IMR-90 (cell line): ENCODE measurements around the gene CLDN14. TPM values are rescaled to one million over a fixed set of nuclear protein-coding genes. Genes with fewer than 3 reads are reported as not detected.
"Not testable (repeated sequence)": the region's sequence is repeated elsewhere in the genome, so short reads cannot be mapped to it uniquely, and the experiment has no call there.

Source experiments
- ATAC-seq: fragments of 200-7000 bp; cut with Tn5 transposase; 2 replicates; pipeline ENCODE4 v1.9.1; 2020; ENCODE audit warnings: low read depth, mild to moderate bottlenecking, moderate library complexity
- BruUV-seq: library from RNA; stranded (reverse); fragments of 400-500 nt; replicated peaks from 2 replicates; lab custom pipeline; 2021; lab: Mats Ljungman, UMichigan
- CTCF ChIA-PET: fragments of 300-600 bp; formaldehyde crosslinking; extraction: SDS; loops from one replicate; lab custom pipeline; 2021; ENCODE audit warnings: antibody characterized with exemption; lab: Yijun Ruan, JAX
- POLR2A ChIA-PET: fragments of 300-600 bp; sonication (Branson Sonifier 250); formaldehyde crosslinking; loops from one replicate; lab custom pipeline; 2022; ENCODE audit warnings: antibody characterized with exemption; ENCODE audit not compliant: unreplicated experiment; lab: Charles Lee
- DNase-seq: peaks from one replicate; pipeline ENCODE4 v3.0.0; 2013
- H2AFZ ChIP-seq: replicated peaks from 2 replicates; pipeline ENCODE3; 2013; ENCODE audit warnings: low read length, mild to moderate bottlenecking; ENCODE audit not compliant: poor library complexity
- H2AK5ac ChIP-seq: 2 replicates; pipeline ENCODE4 v1.6.1; 2013; ENCODE audit warnings: low read depth, low read length, inconsistent platforms
- H2AK9ac ChIP-seq: replicated peaks from 2 replicates; pipeline ENCODE3; 2013; ENCODE audit warnings: mild to moderate bottlenecking, low read depth, low read length, moderate library complexity; ENCODE audit not compliant: poor library complexity
- H2BK120ac ChIP-seq: 2 replicates; pipeline ENCODE4 v1.6.1; 2013; ENCODE audit warnings: low read depth, low read length, inconsistent platforms
- H2BK15ac ChIP-seq: 3 replicates; pipeline ENCODE4 v1.6.1; 2013; ENCODE audit warnings: low read depth, low read length, inconsistent platforms
- H2BK20ac ChIP-seq: 2 replicates; pipeline ENCODE4 v1.6.1; 2013; ENCODE audit warnings: low read depth, mild to moderate bottlenecking, inconsistent platforms, low read length, moderate library complexity
- H2BK5ac ChIP-seq: 2 replicates; pipeline ENCODE4 v1.6.1; 2013; ENCODE audit warnings: mild to moderate bottlenecking, low read depth, low read length, inconsistent platforms; ENCODE audit not compliant: poor library complexity, severe bottlenecking
- H3K14ac ChIP-seq: replicated peaks from 2 replicates; pipeline ENCODE4 v1.6.1; 2013; ENCODE audit warnings: low read depth, low read length, inconsistent platforms
- H3K18ac ChIP-seq: 2 replicates; pipeline ENCODE4 v1.6.1; 2013; ENCODE audit warnings: low read depth, low read length, control low read depth
- H3K23ac ChIP-seq: 2 replicates; pipeline ENCODE4 v1.6.1; 2013; ENCODE audit warnings: low read depth, low read length, inconsistent platforms
- H3K27ac ChIP-seq: 2 replicates; pipeline ENCODE4 v1.5.1; 2013; ENCODE audit warnings: mild to moderate bottlenecking, control low read depth, low read length; ENCODE audit not compliant: insufficient read depth
- H3K27me3 ChIP-seq: 2 replicates; pipeline ENCODE4 v1.6.1; 2013; ENCODE audit warnings: low read length; ENCODE audit not compliant: control insufficient read depth, insufficient read depth
- H3K36me3 ChIP-seq: 2 replicates; pipeline ENCODE4 v1.6.1; 2013; ENCODE audit warnings: low read length, mixed read lengths; ENCODE audit not compliant: control insufficient read depth, insufficient read depth
- H3K4ac ChIP-seq: 2 replicates; pipeline ENCODE4 v1.6.1; 2013; ENCODE audit warnings: low read depth, low read length, inconsistent platforms
- H3K4me1 ChIP-seq: 2 replicates; pipeline ENCODE4 v1.6.1; 2013; ENCODE audit warnings: low read length, mixed read lengths; ENCODE audit not compliant: control insufficient read depth, insufficient read depth
- H3K4me2 ChIP-seq: 2 replicates; pipeline ENCODE4 v1.6.1; 2013; ENCODE audit warnings: low read depth, mild to moderate bottlenecking, control low read depth, low read length, moderate library complexity
- H3K4me3 ChIP-seq: 2 replicates; pipeline ENCODE4 v1.5.1; 2013; ENCODE audit warnings: low read depth, mild to moderate bottlenecking, control low read depth, low read length, moderate library complexity; ENCODE audit not compliant: insufficient read depth
- H3K56ac ChIP-seq: 2 replicates; pipeline ENCODE4 v1.6.1; 2013; ENCODE audit warnings: low read length, inconsistent platforms; ENCODE audit not compliant: insufficient read depth; ENCODE audit errors: extremely low read depth
- H3K79me1 ChIP-seq, 2 experiments: 2 replicates each; pipeline ENCODE4 v1.6.1; 2013; ENCODE audit warnings: low read length in 2 of 2, inconsistent platforms in 1 of 2, low read depth in 1 of 2
- H3K9ac ChIP-seq: 2 replicates; pipeline ENCODE4 v1.6.1; 2013; ENCODE audit warnings: low read depth, low read length, control low read depth
- H3K9me1 ChIP-seq: 2 replicates; pipeline ENCODE4 v1.6.1; 2013; ENCODE audit warnings: low read length, inconsistent platforms; ENCODE audit not compliant: insufficient read depth
- H3K9me3 ChIP-seq: 2 replicates; pipeline ENCODE4 v1.6.1; 2013; ENCODE audit warnings: low read length; ENCODE audit not compliant: control insufficient read depth, insufficient read depth
- H4K20me1 ChIP-seq: 2 replicates; pipeline ENCODE4 v1.6.1; 2013; ENCODE audit warnings: low read length, inconsistent platforms; ENCODE audit not compliant: insufficient read depth
- H4K5ac ChIP-seq: 2 replicates; pipeline ENCODE4 v1.6.1; 2013; ENCODE audit warnings: mild to moderate bottlenecking, low read depth, low read length, control low read depth
- H4K8ac ChIP-seq, 2 experiments: 2 replicates each; pipeline ENCODE4 v1.6.1; 2013; ENCODE audit warnings: low read depth in 2 of 2, low read length in 2 of 2, control low read depth in 1 of 2, inconsistent platforms in 1 of 2
- H4K91ac ChIP-seq: 2 replicates; pipeline ENCODE4 v1.6.1; 2013; ENCODE audit warnings: low read depth, low read length, inconsistent platforms; ENCODE audit not compliant: insufficient read depth
- WGBS, 2 experiments: methylation state at CpG; one replicate each; pipeline versions ENCODE4 v1.1.5 to v1.1.7; 2013; ENCODE audit warnings: missing lambda C conversion rate in 2 of 2; ENCODE audit not compliant: insufficient read length in 1 of 2; ENCODE audit errors: extremely low coverage in 2 of 2; 5-methylcytosine and 5-hydroxymethylcytosine counted together
- dilution Hi-C: fragments of 300-500 bp; cut with HindIII; formaldehyde crosslinking; loops from one replicate; pipeline ENCODE4 v1.14.3; 2018; ENCODE audit warnings: low sequenced_read_pairs; ENCODE audit not compliant: unreplicated experiment
- in situ Hi-C: fragments of 300-500 bp; cut with MboI; formaldehyde crosslinking; loops from 3 replicates; pipeline ENCODE4 v1.14.3; 2019; ENCODE audit warnings: low sequenced_read_pairs, inconsistent platforms, mixed read lengths
- intact Hi-C: fragments of 100-400 bp; cut with micrococcal nuclease; formaldehyde crosslinking; loops from 2 replicates; pipeline ENCODE4 v1.10.0; 2022
- polyA plus RNA-seq, 3 experiments: library from polyadenylated mRNA; depleted of rRNA; stranded (reverse); fragments of >200 nt; gene quantifications; 2 replicates each; pipeline ENCODE4 v1.2.3, GENCODE V29; 2012; ENCODE audit warnings: low replicate concordance in 1 of 3
- total RNA-seq: library from RNA; depleted of rRNA; stranded (reverse); fragments of >200 nt; gene quantifications from 2 replicates; pipeline ENCODE4 v1.2.3, GENCODE V29; 2012

The CLDN14 gene
- total and polyA plus RNA-seq, 2 of the 4 experiments (the other 2 are of a cell fraction): not detected

DNA sequence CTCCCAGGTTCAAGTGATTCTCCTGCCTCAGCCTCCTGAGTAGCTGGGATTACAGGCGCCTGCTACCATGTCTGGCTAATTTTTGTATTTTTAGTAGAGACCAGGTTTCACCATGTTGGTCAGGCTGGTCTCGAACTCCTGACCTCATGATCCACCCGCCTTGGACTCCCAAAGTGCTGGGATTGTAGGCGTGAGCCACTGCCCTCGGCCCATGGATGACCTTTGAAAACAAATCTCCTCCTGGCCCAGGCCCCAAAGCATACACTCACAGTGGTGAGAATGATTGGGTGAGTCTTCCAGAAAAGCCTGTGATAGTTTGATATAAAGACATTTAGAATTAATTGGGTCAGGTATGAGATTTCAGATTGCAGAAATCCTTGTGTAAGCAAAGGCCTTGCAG, 3.4 kb downstream of the CLDN14 start:
- H2AK5ac ChIP-seq, DNase-seq, H2BK5ac ChIP-seq, H3K36me3 ChIP-seq, CTCF ChIA-PET, H2BK15ac ChIP-seq, H4K20me1 ChIP-seq, H4K5ac ChIP-seq, dilution Hi-C loops, H3K27me3 ChIP-seq, H3K4ac ChIP-seq, intact Hi-C loops, H3K56ac ChIP-seq, H3K18ac ChIP-seq, H4K91ac ChIP-seq, H3K4me3 ChIP-seq, POLR2A ChIA-PET, H4K8ac ChIP-seq, in situ Hi-C loops, H3K9me3 ChIP-seq, ATAC-seq, H2AFZ ChIP-seq, H2AK9ac ChIP-seq, H3K23ac ChIP-seq, H3K4me2 ChIP-seq, H3K27ac ChIP-seq, H3K9me1 ChIP-seq, H3K9ac ChIP-seq, BruUV-seq, H2BK120ac ChIP-seq, H3K14ac ChIP-seq, H2BK20ac ChIP-seq, H3K79me1 ChIP-seq: not testable (repeated sequence)
- H3K4me1 ChIP-seq: peaks cover 18% of the 10 kb centered on the region
- WGBS, 2 experiments: no CpG with 5 or more reads among the region's 5 CpGs
